Kidney epithelial cell (primary cell): ENCODE data around the gene DVL2. TPM values are rescaled to one million over a fixed set of nuclear protein-coding genes. Genes with fewer than 3 reads are reported as not detected.
A peak's percentile ranks its signal among the peaks of the same experiment; 100 is the strongest.
"Not testable (repeated sequence)": the region's sequence is repeated elsewhere in the genome, so short reads cannot be mapped to it uniquely, and the experiment has no call there.

Source experiments
- DNase-seq: peaks from one replicate; pipeline ENCODE4 v3.0.0-alpha.2; 2010; ENCODE audit warnings: low read depth
- H3K27me3 ChIP-seq: 2 replicates; pipeline ENCODE4 v1.6.0; 2011; ENCODE audit warnings: low read length; ENCODE audit not compliant: control insufficient read depth, insufficient read depth
- H3K36me3 ChIP-seq: 2 replicates; pipeline ENCODE4 v1.5.1; 2011; ENCODE audit warnings: low read length; ENCODE audit not compliant: control insufficient read depth, insufficient read depth
- H3K4me3 ChIP-seq: 2 replicates; pipeline ENCODE4 v1.5.1; 2011; ENCODE audit warnings: low read depth, mild to moderate bottlenecking, control low read depth, low read length
- CTCF ChIP-seq: IDR thresholded peaks from 2 replicates; pipeline ENCODE4 v1.5.1; 2011; ENCODE audit warnings: mild to moderate bottlenecking, moderate library complexity, low read length, control low read depth, inconsistent platforms; ENCODE audit not compliant: insufficient read depth, poor library complexity, severe bottlenecking
- total RNA-seq: library from RNA; depleted of rRNA; stranded (reverse); fragments of >200 nt; gene quantifications from 2 replicates; pipeline ENCODE4 v1.2.3, GENCODE V29; 2015

Gene DVL2
- total RNA-seq, 1 donor from 2014 or later, result 57.1 TPM

DNA sequence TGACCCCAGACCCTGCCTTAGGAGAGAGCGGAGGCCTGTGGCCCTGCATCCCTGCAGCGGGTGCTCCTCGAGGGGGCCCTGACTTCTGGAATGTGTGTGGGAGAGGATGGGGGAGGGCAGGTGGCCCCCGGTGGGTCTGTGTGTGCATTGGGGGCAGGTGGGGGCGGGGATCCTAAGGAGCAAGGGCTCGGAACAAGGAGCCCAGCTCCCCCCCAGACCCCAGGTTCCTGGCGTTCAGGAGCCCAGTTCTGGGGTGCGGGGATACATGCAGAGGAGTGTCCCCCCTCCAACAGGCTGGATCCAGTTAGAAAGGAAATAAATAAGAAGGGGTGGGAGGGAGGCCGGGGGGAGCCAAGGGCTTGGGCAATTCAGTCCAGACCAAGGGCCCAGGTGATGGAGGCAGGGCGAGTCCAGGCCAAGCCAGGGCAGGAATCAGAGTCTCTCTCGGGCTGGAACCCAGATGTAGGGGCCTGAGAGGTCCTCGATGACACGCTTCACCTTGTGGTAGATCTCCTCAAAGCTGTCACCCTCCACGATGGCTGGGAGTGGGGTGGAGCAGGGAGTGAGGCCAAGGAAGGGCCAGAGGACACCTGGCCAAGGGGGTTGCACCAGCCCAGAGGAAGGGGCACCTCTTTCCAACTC is 43.9 kb downstream of the DVL2 start:
- no peak for DNase-seq
- H3K36me3 ChIP-seq, result no peaks in the 10 kb centered on the region
- no peaks in the 10 kb centered on the region for H3K27me3 ChIP-seq
- H3K4me3 ChIP-seq, result no peak overlapping the region
- TF ChIP-seq CTCF, result no peak

- peak; percentile 21 for TF ChIP-seq CTCF
- no peaks in the 10 kb centered on the region for H3K36me3 ChIP-seq
- H3K4me3 ChIP-seq, result no peak overlapping the region
- no peak for DNase-seq
- no peaks in the 10 kb centered on the region for H3K27me3 ChIP-seq
Observed at GRCh38 chr17:7186241-7186640, 48.1 kb downstream of the DVL2 start.

GRCh38 chr17:7184647-7185046 is 49.7 kb downstream of the DVL2 start:
- Histone ChIP-seq H3K4me3 (no peak overlapping the region), H3K36me3 (no peaks in the 10 kb centered on the region), H3K27me3 (no peaks in the 10 kb centered on the region)
- no peak for TF ChIP-seq CTCF
- DNase-seq, result no peak

GRCh38 chr17:7184091-7184488 is 50.2 kb downstream of the DVL2 start:
- no peaks in the 10 kb centered on the region for H3K27me3 ChIP-seq
- TF ChIP-seq CTCF, result no peak
- peak; percentile 16 for DNase-seq
- H3K36me3 ChIP-seq, result no peaks in the 10 kb centered on the region
- H3K4me3 ChIP-seq, result no peak overlapping the region

- no peak for DNase-seq
- H3K4me3 ChIP-seq, result no peak overlapping the region
- TF ChIP-seq CTCF, result no peak
- H3K36me3 ChIP-seq, result no peaks in the 10 kb centered on the region
- no peaks in the 10 kb centered on the region for H3K27me3 ChIP-seq
Observed at GRCh38 chr17:7183433-7184090, 50.8 kb downstream of the DVL2 start.

GRCh38 chr17:7182101-7182500 is 52.2 kb downstream of the DVL2 start:
- H3K36me3 ChIP-seq, DNase-seq, H3K4me3 ChIP-seq: not testable (repeated sequence)
- peaks cover 13% of the 10 kb centered on the region for H3K27me3 ChIP-seq
